Sciatic nerve (tissue), 2 donors: ENCODE measurements around the gene PTPRG. TPM values are rescaled to one million over a fixed set of nuclear protein-coding genes. Genes with fewer than 3 reads are reported as not detected.

Experiments used
- ATAC-seq: fragments of 200-7000 bp; cut with Tn5 transposase; one replicate; pipeline ENCODE4 v1.9.1; 2020; ENCODE audit warnings: mild to moderate bottlenecking, moderate library complexity
- DNase-seq: peaks from one replicate; pipeline ENCODE4 v3.0.0-alpha.2; 2020; ENCODE audit warnings: low spot score
- intact Hi-C: fragments of 100-400 bp; cut with DNase I; formaldehyde crosslinking; loops from one replicate; pipeline ENCODE4 v1.14.2; 2022
- total RNA-seq: library from RNA; stranded (reverse); fragmentation: NEBNext Ultra II Directional; extraction: Animal tissue kit (Norgen Biotek cat#: 25700); gene quantifications from one replicate; pipeline ENCODE4 v1.2.1, GENCODE V29; 2021
- donor health status: DM: no; HTN: no; CAD: no.
- donor health status: DM: no; HTN: no; CAD: no.

PTPRG gene
- total RNA-seq, 1 donor from 2014 or later = 67.7 TPM

DNA sequence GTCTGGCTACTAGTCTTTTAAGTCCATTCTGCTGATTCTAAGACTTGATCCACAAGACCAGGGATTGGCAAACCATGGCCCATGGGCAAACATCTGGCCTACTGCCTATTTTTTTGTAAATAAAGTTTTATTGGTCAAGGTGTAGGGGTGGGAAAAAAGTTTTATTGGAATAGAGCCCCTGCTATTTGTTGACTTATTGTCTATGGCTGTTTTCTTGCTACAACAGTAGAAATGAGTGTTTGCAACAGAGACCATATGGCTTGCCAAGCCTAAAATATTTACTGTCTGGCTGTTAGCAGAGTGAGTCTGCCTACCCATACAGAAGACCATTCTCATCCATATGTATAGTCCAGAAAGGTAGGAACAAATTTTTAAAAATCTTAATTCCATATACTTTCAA lies 106.4 kb downstream of the PTPRG start:
- no peak for ATAC-seq
- DNase-seq = no peak
- intact Hi-C loops = no loop called here

DNA sequence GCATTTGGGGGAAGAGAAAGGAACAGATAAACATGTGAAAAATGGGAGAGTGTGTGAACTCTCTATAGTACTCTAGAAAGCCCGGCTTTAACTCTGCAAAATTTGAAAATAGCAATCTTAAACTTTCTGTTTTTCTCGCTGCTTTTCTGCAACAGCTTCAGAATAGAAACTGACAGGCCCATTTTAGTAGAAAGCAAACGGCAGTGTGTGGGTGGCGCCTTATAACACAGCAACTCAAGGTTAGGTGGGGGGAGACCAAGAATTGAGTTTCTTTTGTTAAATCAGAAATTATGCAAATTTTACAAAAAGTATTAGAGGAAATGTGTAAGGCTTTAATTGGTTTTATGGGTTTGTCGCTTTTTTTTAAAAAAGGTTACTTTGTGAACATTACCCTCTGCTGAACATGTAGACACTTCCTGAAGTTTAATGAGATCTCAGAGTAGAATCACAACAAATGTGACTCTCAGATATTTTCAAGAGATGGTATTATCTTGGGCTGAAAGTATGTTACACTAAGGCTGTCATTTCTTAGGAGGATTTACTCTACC lies 107.0 kb downstream of the PTPRG start:
- DNase-seq (no peak), ATAC-seq (no peak)
- intact Hi-C loops = no loop called here

DNA sequence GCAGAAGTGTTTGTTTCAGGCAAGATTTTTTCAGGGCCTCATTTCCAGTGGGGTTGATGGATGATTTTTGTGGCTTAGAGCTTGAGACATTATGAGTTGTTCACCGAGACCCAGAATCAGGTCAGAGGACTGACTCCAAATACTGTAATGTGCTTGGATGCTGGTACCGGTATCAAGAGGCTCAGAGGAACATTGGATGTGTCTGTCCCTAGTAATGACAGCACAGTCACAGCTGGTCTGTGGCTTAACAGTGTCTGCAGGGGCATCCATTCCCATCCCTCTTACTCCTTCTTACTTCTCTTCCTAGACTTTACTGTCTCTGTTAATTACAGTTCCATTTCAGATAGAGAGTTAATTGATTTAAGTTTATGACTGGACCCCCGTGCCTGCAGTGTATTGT lies 107.8 kb downstream of the PTPRG start:
- intact Hi-C loops = no loop called here
- DNase-seq = no peak
- ATAC-seq = no peak

DNA sequence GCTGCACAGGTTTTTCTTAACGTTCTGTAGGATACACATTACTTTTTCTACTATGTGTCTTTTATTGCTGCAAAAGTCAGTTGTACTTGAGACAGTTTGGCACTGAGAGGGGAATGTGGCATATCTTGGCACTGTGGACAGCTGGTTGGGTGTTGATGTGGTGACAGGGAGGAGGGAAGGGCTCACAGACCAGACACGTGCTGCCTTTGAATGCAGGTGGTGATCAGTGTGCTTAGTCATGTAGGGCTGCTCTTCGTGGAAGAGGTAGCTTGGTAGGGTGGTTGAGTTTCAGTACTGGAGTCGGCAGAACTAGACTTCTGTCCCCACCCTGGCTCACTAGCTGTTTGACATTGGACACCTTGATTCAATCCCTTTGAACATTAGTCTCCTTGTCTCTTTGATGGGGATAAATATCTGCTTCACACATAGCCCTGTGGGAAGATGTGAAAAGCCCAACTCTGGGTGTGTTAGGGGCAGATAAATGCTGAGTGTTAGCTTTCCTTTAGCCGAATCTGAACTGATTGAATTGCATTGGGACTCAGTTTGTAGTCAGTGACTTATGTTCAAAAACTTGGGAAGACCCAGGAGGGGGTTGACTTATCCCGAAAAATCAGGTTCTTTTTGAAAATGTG lies 108.4 kb downstream of the PTPRG start:
- ATAC-seq = no peak
- intact Hi-C loops = no loop called here

DNA sequence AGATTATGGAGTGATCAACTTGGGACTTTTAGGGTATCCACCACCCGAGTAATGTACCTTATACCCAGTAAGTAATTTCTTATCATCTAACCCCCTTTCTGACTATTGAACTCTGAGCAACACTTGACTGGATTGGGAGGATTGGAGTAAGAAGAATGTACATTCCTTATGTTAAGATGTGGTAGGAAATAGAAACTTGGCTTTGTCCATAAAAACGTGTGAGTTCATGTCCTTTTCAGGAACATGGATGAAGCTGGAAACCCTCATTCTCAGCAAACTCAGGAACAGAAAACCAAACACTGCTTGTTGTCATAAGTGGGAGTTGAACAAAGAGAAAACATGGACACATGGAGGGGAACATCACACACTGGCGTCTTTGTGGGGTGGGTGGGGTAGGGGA lies 112.3 kb downstream of the PTPRG start:
- intact Hi-C loops = no loop called here

More for the DNA sequence above, 108.4 kb downstream of the PTPRG start:
- DNase-seq = no peak

DNA sequence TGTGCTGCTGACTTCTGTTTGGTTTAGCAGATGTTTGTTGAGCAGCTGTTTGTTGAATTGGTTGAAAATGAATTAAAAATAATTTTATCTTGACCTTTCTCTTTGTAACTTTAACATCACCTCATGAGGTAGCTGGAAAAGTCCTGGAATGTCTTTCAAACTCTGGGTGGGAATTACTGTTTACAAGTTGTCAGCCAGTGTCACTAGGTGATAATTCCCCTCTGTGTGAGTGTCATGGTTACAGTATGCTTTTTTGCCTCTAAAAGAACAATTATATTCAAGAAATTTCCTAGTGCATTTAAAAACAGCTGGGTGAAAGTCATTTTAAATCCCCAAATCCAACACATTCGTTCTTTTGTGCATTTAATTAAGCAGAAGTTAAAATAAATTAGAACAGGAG lies 113.2 kb downstream of the PTPRG start:
- ATAC-seq (no peak), DNase-seq (no peak)
- intact Hi-C loops = no loop called here

More for the DNA sequence above, 112.3 kb downstream of the PTPRG start:
- ATAC-seq (no peak), DNase-seq (no peak)

DNA sequence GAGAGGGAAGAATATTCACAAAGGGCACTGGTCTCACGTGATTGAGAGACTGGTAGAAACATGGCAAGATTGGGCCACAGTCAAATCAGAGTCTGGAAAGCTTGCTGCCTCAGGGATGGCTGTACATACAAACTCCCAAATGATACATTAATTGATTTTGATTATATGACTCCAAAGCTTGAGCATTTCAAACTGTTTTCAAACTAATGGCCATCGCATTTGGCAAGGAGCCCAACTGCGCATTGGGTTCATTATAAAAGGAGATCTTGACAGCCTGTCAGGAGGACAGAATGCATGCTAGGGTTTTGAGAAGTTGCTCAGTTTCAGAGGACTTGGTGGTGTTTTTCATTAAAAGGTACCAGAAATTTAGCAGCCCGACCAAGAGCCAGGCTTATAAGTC lies 117.7 kb downstream of the PTPRG start:
- ATAC-seq = no peak
- intact Hi-C loops = no loop called here
- no peak for DNase-seq

DNA sequence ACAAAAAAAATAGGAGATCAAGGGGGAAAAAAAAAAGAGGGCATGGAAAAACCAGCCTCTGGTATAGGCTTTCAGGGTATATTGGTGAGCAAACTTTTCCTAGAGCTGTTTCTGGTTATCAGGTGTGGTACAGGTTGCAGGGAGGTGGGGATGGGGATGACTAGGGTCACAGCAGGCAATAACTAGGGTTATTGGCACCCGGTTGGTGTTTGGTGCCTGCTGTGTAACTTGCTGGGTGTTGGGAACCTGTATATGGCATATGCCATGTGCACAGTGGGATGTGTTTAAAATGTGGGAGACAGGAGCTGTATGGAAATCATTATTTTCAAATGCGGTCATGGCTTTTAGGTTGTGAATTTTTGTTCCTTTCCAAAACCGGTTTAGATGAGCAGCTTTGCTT lies 119.2 kb downstream of the PTPRG start:
- intact Hi-C loops = no loop called here
- no peak for ATAC-seq
- DNase-seq = no peak

DNA sequence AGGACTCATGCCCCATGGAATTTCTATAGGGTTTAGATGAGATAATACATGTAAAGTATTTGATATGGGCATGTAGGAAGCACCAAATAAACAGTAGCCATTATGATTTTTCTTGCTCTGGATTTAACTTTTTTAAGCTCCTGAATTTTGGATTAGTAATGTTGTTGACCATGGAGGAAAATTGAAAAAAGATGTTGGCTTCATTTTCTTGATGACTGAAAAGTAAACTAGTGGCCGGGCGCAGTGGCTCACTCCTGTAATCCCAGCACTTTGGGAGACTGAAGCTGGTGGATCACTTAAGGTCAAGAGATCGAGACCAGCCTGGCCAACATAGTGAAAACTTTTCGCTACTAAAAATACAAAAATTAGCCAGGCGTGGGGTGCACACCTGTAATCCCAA lies 120.3 kb downstream of the PTPRG start:
- intact Hi-C loops = no loop called here
- ATAC-seq = no peak
- no peak for DNase-seq

DNA sequence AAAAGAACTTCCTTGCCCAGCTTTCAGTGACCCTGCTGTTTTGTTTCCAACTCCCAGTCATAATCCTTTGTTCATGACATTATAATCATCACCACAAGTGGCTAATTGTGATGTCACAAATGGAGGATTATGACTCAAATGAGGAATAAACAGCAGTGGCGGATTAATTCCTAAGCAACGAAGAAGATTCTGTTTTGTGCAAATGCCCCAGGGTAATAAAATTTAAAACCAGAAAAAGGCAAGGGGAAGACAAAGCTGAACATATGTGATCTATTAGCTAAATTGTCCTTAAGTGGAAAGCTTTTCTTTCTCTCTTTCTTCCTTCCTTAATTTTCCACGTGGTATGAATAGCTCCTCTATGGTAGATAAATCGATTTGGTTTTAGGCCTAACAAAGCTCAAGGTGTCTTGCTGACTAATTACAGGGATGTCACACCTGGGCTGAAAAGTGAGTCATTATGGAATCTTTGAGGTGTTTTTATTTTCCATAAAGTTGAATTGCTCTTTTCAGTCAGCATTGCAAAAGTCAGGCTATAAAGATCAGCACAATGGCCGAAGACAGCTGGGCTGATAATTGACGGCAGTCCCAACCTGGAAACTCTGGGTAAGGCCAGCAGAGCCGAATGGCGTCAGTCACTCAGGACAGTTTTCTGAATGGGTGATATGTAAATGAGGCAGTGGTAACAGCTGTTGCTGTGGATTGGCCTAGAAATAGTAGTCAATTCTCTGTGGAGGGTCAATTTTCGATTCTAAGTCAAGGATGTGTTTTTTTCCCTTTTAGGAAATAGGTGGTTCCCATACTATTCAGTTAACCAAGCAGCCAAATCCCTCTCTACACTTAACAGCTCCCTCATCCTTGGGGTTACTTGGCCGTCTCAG lies 121.5 kb downstream of the PTPRG start:
- peak; percentile 60 for ATAC-seq
- intact Hi-C loops = no loop called here
- DNase-seq = no peak

DNA sequence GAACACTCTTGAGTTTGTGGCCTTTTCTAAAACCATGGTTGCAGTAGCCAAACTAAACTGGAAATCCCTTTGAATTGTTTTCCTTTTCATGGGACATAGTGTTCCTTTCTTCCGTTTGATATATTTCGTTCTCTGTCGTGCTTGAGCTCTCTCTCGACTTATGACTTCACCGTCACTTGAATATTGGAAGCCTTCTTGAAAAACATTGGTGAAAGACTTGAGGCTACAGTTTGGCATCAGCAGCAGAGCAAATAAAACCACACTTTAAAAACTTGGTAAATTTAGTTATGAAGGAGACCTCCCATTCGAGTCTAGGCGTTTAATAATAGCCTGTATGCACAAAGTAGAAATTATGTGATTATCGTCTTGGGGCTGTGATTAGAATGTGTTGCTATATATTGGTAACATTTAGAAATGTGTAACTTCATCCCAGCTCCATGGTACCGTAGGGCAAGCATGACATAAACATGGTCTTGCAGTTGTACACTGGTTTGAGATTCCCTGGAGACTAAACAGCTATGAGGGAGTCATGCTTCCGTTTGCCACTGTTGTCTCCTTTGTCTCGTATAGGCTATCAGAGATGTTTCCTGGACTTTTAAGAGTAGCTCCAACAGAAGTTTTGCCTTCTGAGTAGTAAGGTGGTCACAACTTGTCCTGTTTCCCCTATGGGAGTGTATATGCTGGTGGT lies 122.3 kb downstream of the PTPRG start:
- ATAC-seq (peak; percentile 85), DNase-seq (no peak)
- intact Hi-C loops = loop anchor here (2.0 kb wide), 1 partner anchor 51 kb away; no protein-coding TSS in a partner anchor

DNA sequence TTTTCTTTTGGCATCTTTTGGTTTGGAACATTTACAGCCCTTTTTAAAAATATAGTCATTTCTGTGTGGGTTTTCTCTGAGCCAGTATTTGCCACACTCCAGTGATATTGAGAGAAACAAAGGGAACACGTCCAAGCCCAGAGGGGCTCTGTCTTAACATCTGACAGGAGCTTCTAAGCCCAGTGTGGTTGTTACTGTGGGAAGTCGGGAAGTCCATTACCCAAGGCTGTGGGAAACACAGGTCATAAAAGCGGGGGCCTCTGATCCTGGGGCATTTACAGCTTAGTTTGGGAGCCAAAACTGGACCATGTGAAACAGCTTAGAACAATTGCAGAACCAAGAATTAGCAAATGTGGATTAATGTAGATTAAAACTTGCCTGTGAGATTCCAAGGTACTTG lies 123.0 kb downstream of the PTPRG start:
- peak; percentile 82 for ATAC-seq
- DNase-seq = no peak
- intact Hi-C loops = loop anchor here (2.0 kb wide), 1 partner anchor 50 kb away; no protein-coding TSS in a partner anchor

DNA sequence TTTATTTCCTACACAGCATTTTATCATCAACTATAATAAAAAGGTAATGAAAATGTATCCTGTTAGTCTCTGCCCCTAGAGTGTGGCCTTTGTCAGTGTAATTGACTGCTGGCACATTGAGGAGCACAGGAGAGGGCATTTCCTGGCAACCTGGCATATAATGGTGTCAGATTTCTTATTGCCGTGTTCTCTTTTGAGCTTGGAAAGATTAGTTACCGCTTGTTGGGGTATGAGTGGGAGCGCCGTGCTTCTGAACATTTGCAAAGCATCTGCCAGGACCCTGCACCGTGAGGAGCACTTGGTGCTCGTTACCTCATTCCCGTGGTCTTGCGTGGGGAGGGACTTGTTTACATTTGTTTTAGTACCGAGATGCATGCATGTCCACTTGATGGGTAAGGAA lies 124.4 kb downstream of the PTPRG start:
- intact Hi-C loops = loop anchor here (2.0 kb wide), 1 partner anchor 49 kb away; no protein-coding TSS in a partner anchor
- no peak for ATAC-seq
- no peak for DNase-seq

DNA sequence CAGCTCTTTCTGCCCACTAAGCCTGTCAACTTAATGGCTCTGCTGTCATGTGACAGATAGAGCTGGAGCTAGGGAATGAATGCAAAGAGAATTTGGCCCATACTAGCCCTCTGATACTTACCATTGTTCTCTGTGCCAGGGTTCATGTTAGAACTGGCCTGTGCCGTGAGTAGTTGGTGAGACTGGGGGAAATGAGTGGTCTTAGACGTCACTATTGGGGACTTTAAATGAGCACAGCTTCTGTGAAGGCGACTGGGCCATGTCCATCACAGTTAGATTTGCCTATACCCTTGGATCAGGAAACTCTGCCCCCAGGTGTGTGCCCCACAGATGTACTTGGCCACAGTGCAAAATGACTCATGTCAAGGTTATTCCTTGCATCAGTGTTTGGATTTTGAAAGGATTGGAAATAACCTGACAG lies 124.9 kb downstream of the PTPRG start:
- intact Hi-C loops = no loop called here
- no peak for ATAC-seq
- DNase-seq = no peak

DNA sequence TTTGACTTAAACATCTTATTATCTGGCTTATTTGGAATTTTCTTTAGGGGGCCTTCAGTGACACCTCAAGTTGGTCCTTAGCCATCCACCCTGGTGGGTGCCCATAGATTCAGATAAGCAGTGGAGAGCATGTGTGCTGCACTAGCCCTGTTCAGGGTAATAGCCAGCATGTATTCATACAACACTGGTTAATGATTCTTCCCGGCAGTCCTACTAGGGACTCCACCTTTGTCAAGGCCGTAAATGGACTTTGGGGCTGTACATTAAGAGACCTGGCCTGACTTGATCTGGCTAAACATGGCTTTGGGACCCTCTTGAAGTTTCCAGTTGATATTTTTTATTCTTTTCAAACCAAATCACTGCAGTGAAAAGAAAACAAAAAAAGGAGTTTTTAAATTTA lies 125.8 kb downstream of the PTPRG start:
- ATAC-seq (no peak), DNase-seq (no peak)
- intact Hi-C loops = no loop called here

DNA sequence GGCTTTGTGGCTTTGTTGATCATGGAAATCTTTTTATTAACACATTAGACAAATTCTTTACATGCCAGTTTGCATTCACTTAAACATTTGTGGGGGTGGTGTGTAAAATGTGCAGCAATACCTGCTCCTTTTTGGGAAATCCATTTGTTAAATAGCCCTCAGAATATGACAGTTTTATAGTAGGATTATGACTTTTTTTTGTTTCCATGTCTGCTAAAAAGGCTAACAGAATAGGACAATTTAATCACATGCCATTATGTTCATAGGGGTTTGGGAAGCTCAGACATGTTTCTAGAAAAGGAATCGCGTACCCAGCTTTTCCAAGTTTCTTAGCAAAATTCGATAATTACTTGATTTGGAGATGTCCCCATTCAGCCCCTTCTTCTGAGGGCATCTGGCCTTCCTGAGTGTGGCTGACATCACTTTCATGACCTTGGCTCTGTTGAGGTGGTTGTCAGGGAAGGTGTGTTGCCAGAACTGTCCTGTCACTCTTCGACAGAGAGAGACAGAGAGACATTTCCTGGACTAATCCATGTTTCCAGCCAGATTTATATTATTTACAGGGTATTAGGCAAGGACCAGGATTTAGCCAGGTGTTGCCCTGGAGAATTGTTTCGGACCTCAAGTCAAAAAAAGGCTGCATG lies 126.4 kb downstream of the PTPRG start:
- intact Hi-C loops = no loop called here
- DNase-seq (no peak), ATAC-seq (no peak)

DNA sequence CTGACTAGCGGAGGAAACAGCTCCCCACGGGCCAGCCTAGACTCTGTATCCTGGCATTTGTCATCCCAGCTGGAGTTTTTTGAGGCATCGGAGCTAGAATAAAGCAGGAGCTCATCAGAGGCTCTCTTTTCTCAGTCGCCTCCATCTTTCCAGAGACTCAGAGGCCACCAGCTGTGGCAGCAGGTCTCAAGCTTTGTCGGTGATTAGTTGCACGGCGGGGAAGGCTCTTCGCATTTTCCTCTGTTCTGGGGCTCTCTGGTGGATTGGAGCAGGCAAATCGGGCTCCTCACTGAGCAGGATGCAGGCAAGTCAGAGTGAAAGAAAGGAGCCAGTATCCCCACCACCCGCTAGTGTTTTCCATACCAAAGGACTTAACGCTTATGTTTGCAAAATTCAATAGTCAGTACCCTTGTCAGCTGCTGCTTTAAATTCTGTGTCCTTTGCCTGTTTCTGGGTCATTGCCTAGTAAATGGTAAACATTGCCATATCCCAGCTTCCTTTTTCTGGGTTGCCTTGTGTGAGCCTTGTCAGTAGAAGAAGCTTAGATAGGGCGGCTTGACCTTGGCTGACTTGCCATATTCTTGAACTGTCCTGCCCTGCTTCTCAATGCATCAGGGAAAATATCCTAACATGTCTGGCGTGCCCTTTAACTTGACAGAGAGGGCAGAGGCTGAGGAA lies 127.1 kb downstream of the PTPRG start:
- DNase-seq (no peak), ATAC-seq (no peak)
- intact Hi-C loops = no loop called here

DNA sequence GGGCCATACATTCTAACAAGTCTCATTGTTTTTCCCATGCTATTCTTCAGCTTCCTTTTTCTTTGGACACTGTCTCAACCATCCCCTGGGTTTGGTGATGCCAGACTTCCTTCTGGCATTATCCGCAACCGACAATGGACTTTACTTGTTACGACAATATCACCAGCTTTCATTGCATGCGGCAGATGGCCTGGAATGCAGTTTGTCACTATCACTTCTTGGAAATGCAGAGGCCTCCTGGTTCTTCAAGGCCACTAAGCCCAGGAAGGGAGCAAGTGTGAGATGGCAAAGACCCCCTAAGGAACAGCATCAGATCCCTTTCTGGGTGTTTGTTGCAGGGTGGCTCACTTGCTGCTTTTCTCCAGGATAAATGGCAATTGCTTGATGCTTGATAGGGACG lies 128.6 kb downstream of the PTPRG start:
- no peak for ATAC-seq
- intact Hi-C loops = no loop called here
- DNase-seq = no peak

DNA sequence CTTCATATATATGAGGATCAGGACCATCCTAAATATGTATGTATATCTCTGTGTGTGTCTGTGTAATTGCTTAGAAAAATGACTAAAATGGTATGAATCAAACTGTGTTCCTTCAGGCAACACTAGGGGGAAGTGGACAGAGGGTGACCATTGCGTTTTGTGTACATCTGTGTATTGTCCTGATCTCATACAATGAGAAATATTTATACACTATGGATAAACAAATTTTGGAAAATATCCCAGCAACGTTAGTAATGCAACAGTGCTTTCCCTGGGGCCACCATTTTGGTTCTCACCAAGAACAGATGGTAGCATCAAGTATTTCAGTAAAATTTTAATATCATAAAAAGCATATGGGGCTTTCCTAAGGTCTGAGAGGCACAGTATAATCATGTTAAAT lies 130.1 kb downstream of the PTPRG start:
- DNase-seq = no peak
- no peak for ATAC-seq
- intact Hi-C loops = no loop called here
